Measurements from ENCODE around the gene ZNF438.

GRCh38 chr10:30846710-30847109, 185.0 kb downstream of the ZNF438 start:
- TF ChIP-seq, protein P1, sequence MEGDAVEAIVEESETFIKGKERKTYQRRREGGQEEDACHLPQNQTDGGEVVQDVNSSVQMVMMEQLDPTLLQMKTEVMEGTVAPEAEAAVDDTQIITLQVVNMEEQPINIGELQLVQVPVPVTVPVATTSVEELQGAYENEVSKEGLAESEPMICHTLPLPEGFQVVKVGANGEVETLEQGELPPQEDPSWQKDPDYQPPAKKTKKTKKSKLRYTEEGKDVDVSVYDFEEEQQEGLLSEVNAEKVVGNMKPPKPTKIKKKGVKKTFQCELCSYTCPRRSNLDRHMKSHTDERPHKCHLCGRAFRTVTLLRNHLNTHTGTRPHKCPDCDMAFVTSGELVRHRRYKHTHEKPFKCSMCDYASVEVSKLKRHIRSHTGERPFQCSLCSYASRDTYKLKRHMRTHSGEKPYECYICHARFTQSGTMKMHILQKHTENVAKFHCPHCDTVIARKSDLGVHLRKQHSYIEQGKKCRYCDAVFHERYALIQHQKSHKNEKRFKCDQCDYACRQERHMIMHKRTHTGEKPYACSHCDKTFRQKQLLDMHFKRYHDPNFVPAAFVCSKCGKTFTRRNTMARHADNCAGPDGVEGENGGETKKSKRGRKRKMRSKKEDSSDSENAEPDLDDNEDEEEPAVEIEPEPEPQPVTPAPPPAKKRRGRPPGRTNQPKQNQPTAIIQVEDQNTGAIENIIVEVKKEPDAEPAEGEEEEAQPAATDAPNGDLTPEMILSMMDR (IDR thresholded peaks at IDR 0.05): no peak
- TF ChIP-seq POLR2A (IDR thresholded peaks at IDR 0.05): no peak
- TF ChIP-seq POLR2AphosphoS5 (IDR thresholded peaks at IDR 0.05): no peak

Data from sigmoid colon (tissue), 4 donors.